ENCODE results near the gene GPN1. TPM values are rescaled to one million over a fixed set of nuclear protein-coding genes. Genes with fewer than 3 reads are reported as not detected.

GPN1 gene
- total RNA-seq, 1 experiment from 2014 or later, result 48.5 TPM

- Histone ChIP-seq H4K91ac (ENCODE audit: insufficient read length, low read depth, low read length) (no peak overlapping the region), H3K23ac (ENCODE audit: insufficient read length, low read depth, low read length) (no peak overlapping the region), H3K18ac (ENCODE audit: insufficient read length, low read depth, low read length) (no peak overlapping the region), H3K23me2 (ENCODE audit: insufficient read length, low read depth, low read length, poor library complexity, severe bottlenecking) (peaks cover 5% of the 10 kb centered on the region), H3K4me2 (ENCODE audit: insufficient read depth, insufficient read length, low read length) (peak overlapping the region; percentile 97), H2BK20ac (ENCODE audit: low read depth, low read length, poor library complexity, severe bottlenecking) (no peak overlapping the region), H2BK15ac (ENCODE audit: low read depth, low read length) (no peak overlapping the region), H3K27me3 (ENCODE audit: insufficient read depth, low read length) (no peaks in the 10 kb centered on the region), H3K4ac (ENCODE audit: low read depth, low read length) (no peak overlapping the region), H2BK12ac (ENCODE audit: insufficient read length, low read depth, low read length) (no peak overlapping the region), H3K4me1 (ENCODE audit: insufficient read depth, low read length) (0 out of 2 replicates have a peak, but pooled peaks cover 2% of the 10 kb centered on the region), H3K56ac (ENCODE audit: insufficient read length, low read depth, low read length) (no peak overlapping the region), H2BK5ac (ENCODE audit: insufficient read length, low read length) (no peak overlapping the region), H3K14ac (ENCODE audit: insufficient read depth, low read length) (no peak overlapping the region), H2AFZ (ENCODE audit: low read length) (no peak overlapping the region), H4K5ac (ENCODE audit: insufficient read length, low read depth, low read length) (no peak overlapping the region), H4K20me1 (ENCODE audit: control insufficient read depth, insufficient read depth, insufficient read length) (no peaks in the 10 kb centered on the region), H2BK120ac (ENCODE audit: low read depth, low read length, poor library complexity, severe bottlenecking) (no peak overlapping the region), H3K9me3 (ENCODE audit: control insufficient read depth, low read depth, low read length) (no peaks in the 10 kb centered on the region), H3T11ph (ENCODE audit: low read length) (no peak overlapping the region), H3K27ac (ENCODE audit: insufficient read length, low read depth, low read length) (no peak overlapping the region), H3K79me2 (ENCODE audit: insufficient read depth, low read length) (peaks cover 27% of the 10 kb centered on the region), H2AK5ac (ENCODE audit: insufficient read length, low read length) (no peak overlapping the region), H3K9ac (ENCODE audit: extremely low read depth, insufficient read length, low read length) (peak overlapping the region; percentile 82), H3K79me1 (ENCODE audit: insufficient read depth, low read depth, low read length, poor library complexity, severe bottlenecking) (no peaks in the 10 kb centered on the region), H4K8ac (replicated peaks; ENCODE audit: insufficient read length, low read depth, low read length) (no peak overlapping the region)
- H3K27me3 Mint-ChIP-seq (ENCODE audit: low read depth), result peaks cover 41% of the 10 kb centered on the region
- H3K27ac Mint-ChIP-seq, result peak overlapping the region in 2 of 3 experiments; percentile 74 to 96; a peak in 5 of 7 replicates
- H3K4me1 Mint-ChIP-seq, result peaks cover 16 to 19% of the 10 kb centered on the region in 2 experiments
- peak overlapping the region; percentile 98 to 99 for H3K4me3 Mint-ChIP-seq
- peaks cover 8 to 22% of the 10 kb centered on the region in 2 experiments; a peak in 3 of 5 replicates for H3K9me3 Mint-ChIP-seq
- no CpG with 5 or more reads among the region's 12 CpGs for WGBS (ENCODE audit: extremely low coverage, insufficient read length, low lambda C conversion rate)
- H3K36me3 Mint-ChIP-seq (ENCODE audit: insufficient read depth in 1 of 3, low read depth in 3 of 3), result peaks cover 0 to 4% (median 3%) of the 10 kb centered on the region in 3 experiments; a peak in 4 of 7 replicates
- no peak for DNase-seq
- TF ChIP-seq CTCF (conservative IDR thresholded peaks at IDR 0.05), result no peak
These were observed 45.4 kb upstream of the GPN1 start for GRCh38 chr2:27583390-27583915.
